ENCODE measurements around the gene LFNG. TPM values are rescaled to one million over a fixed set of nuclear protein-coding genes. Genes with fewer than 3 reads are reported as not detected.

LFNG gene
- total and polyA plus RNA-seq, 9 of the 15 experiments (the other 6 are each of a cell fraction or from before 2014, with no cell fraction given), result 0.03 to 0.89 (median 0.25) TPM; not detected in 1

DNA sequence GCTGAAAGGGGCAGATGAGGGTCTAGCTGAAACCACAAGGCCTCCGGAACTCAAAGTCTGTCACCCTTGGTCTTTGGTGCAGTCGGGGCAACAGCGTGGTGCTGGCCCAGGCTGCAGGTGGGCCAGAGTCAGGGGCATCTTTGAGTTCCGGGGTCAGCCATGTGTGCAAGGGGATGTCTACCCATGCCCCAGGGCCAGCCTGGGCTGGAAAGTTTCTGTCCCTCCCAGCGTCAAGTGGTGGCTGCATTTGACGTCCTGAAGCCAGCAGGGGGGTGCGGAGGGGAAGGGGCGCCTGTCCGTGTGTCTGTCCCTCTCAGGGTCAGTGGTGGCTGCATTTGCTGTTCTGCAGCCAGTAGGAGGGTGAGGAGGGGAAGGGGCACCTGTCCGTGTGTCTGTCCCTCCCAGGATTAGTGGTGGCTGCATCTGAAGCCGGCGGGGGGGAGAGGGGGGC is 35.1 kb downstream of the LFNG start:
- BruUV-seq (replicated peaks), result TSS peak; percentile 46
- peaks cover 31% of the 10 kb centered on the region for H3K36me3 ChIP-seq (ENCODE audit: control insufficient read depth, insufficient read depth, low read length)
- intact Hi-C loops (cut with micrococcal nuclease), result no loop called here
- peak overlapping the region; percentile 99 to 100 for H3K9ac ChIP-seq (ENCODE audit: insufficient read depth in 1 of 2, low read depth in 2 of 2, low read length in 2 of 2)
- peak overlapping the region; percentile 100 for H3K27ac ChIP-seq (ENCODE audit: extremely low read depth, low read depth, low read length)
- POLR2A ChIA-PET, result interaction anchor here (0.6 kb wide), 1 partner anchor 368 kb away, joined by 3 read pairs; no protein-coding TSS in a partner anchor
- H3K79me2 ChIP-seq (ENCODE audit: control insufficient read depth, insufficient read depth, low read length), result peaks cover 40% of the 10 kb centered on the region
- no peaks in the 10 kb centered on the region for H3K9me3 ChIP-seq (replicated peaks; ENCODE audit: control insufficient read depth, insufficient read depth, low read depth, low read length)
- no peaks in the 10 kb centered on the region for H3K27me3 ChIP-seq (ENCODE audit: control insufficient read depth in 2 of 2, insufficient read depth in 2 of 2, low read length in 2 of 2)
- 4% methylated on average over 10 of the region's 12 CpGs for WGBS (ENCODE audit: insufficient coverage, low coverage, missing lambda C conversion rate)
- H3K9me1 ChIP-seq (ENCODE audit: control insufficient read depth, insufficient read depth, low read length), result no peaks in the 10 kb centered on the region
- H2AFZ ChIP-seq (ENCODE audit: low read depth, low read length), result peak overlapping the region; percentile 56; the same call in 1 of the 2 replicates
- TF ChIP-seq, protein P1, sequence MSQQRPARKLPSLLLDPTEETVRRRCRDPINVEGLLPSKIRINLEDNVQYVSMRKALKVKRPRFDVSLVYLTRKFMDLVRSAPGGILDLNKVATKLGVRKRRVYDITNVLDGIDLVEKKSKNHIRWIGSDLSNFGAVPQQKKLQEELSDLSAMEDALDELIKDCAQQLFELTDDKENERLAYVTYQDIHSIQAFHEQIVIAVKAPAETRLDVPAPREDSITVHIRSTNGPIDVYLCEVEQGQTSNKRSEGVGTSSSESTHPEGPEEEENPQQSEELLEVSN (IDR thresholded peaks at IDR 0.05; ENCODE audit: borderline replicate concordance in 1 of 2, extremely low read depth in 1 of 2, insufficient read depth in 1 of 2, insufficient read length in 1 of 2, low read depth in 1 of 2, low read length in 1 of 2, poor library complexity in 1 of 2, severe bottlenecking in 1 of 2), result peak in 1 of 2 experiments; percentile 11
- TF ChIP-seq, protein P2, sequence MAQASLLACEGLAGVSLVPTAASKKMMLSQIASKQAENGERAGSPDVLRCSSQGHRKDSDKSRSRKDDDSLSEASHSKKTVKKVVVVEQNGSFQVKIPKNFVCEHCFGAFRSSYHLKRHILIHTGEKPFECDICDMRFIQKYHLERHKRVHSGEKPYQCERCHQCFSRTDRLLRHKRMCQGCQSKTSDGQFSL (CRISPR knock-in tag; IDR thresholded peaks at IDR 0.05), result peak; percentile 10; the same call in 1 of the 2 replicates
- TF ChIP-seq, protein P2 (tag; IDR thresholded peaks at IDR 0.05), result no peak
- TF ChIP-seq, protein P3, sequence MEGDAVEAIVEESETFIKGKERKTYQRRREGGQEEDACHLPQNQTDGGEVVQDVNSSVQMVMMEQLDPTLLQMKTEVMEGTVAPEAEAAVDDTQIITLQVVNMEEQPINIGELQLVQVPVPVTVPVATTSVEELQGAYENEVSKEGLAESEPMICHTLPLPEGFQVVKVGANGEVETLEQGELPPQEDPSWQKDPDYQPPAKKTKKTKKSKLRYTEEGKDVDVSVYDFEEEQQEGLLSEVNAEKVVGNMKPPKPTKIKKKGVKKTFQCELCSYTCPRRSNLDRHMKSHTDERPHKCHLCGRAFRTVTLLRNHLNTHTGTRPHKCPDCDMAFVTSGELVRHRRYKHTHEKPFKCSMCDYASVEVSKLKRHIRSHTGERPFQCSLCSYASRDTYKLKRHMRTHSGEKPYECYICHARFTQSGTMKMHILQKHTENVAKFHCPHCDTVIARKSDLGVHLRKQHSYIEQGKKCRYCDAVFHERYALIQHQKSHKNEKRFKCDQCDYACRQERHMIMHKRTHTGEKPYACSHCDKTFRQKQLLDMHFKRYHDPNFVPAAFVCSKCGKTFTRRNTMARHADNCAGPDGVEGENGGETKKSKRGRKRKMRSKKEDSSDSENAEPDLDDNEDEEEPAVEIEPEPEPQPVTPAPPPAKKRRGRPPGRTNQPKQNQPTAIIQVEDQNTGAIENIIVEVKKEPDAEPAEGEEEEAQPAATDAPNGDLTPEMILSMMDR (IDR thresholded peaks at IDR 0.05 in 2 of 3, conservative IDR thresholded peaks at IDR 0.05 in 1 of 3; ENCODE audit: insufficient read depth in 2 of 3, low read depth in 1 of 3, low read length in 3 of 3), result peak in 2 of 3 experiments; percentile 4; a peak in 1 of 6 replicates
- no peak for TF ChIP-seq ZFPM2 (CRISPR knock-in tag; IDR thresholded peaks at IDR 0.05)
- TF ChIP-seq FOXA3 (CRISPR knock-in tag; conservative IDR thresholded peaks at IDR 0.05 in 1 of 2, IDR thresholded peaks at IDR 0.05 in 1 of 2), result 0 out of 4 replicates have a peak, but pooled peaks of 1 of the 2 experiments have one; percentile 52
- 0 out of 4 replicates have a peak, but pooled peaks of 1 of the 2 experiments have one; percentile 32 for TF ChIP-seq TEAD1 (CRISPR knock-in tag; IDR thresholded peaks at IDR 0.05)
- no peak for TF ChIP-seq ZNF561 (CRISPR knock-in tag; conservative IDR thresholded peaks at IDR 0.05)
- TF ChIP-seq ZC3H4 (CRISPR knock-in tag; IDR thresholded peaks at IDR 0.05; ENCODE audit: borderline replicate concordance), result 0 out of 2 replicates have a peak, but pooled peaks have one; percentile 26
- TF ChIP-seq HDAC1 (IDR thresholded peaks at IDR 0.05), result 0 out of 4 replicates have a peak, but pooled peaks of 1 of the 2 experiments have one; percentile 7
- CTCF ChIA-PET (ENCODE audit: low intra/inter-chr PET ratio), result interaction anchor here (0.6 kb wide), 1 partner anchor 57 kb away, joined by 3 read pairs; no protein-coding TSS in a partner anchor
- peak; percentile 19 for ATAC-seq
- peaks cover 11 to 42% of the 10 kb centered on the region in 2 experiments; a peak in 4 of 5 replicates for H3K4me1 ChIP-seq (replicated peaks in 1 of 2; ENCODE audit: control insufficient read depth in 2 of 2, insufficient read depth in 2 of 2, low read length in 2 of 2)
- no peak for FAIRE-seq
- peaks cover 4% of the 10 kb centered on the region; the same call in 1 of the 2 replicates for H4K20me1 ChIP-seq (replicated peaks; ENCODE audit: control insufficient read depth, insufficient read depth, low read length)
- in situ Hi-C loops (cut with MboI), result no loop called here
- H3K4me3 ChIP-seq, result peak overlapping the region; percentile 99
- peak overlapping the region; percentile 97 for H3K4me2 ChIP-seq (ENCODE audit: insufficient read depth, low read length)
- DNase-seq (ENCODE audit: extremely low read depth in 1 of 4, low spot score in 3 of 4), result peak in 2 of 4 experiments; percentile 38 to 39
